A673 (cell line): Measurements from ENCODE around the gene MAP3K3.

Experiments used
- CTCF ChIP-seq: fragments of 300-800, 200-600 bp; sonication (generic); conservative IDR thresholded peaks from 2 replicates; pipeline ENCODE4 v1.5.1; 2017; ENCODE audit warnings: low read depth, mild to moderate bottlenecking, antibody characterized with exemption, low read length, moderate library complexity, mixed read lengths
- EZH2 ChIP-seq: fragments of 200-600 bp; sonication (generic); IDR thresholded peaks from 2 replicates; pipeline ENCODE4 v1.6.1; 2017; ENCODE audit warnings: borderline replicate concordance, low read depth, mild to moderate bottlenecking, mixed read lengths, antibody characterized with exemption, low read length; ENCODE audit not compliant: poor library complexity, severe bottlenecking

- TF ChIP-seq CTCF (no peak), EZH2 (no peak)
These were observed 33.4 kb upstream of the MAP3K3 start for GRCh38 chr17:63588797-63589196.
